Stimulated activated CD8-positive, alpha-beta memory T cell treated with anti-CD3 and anti-CD28 coated beads, Interleukin-4, amount 100 ng/mL, for 48 hours (primary cell): ENCODE results near the gene SERP2.

Experiments used
- DNase-seq: peaks from one replicate; pipeline ENCODE4 v3.0.0-alpha.2; 2020

SERP2 gene

GRCh38 chr13:44359983-44360375 lies 13.6 kb upstream of the SERP2 start:
- DNase-seq, result no peak

- DNase-seq, result no peak
These were observed 11.1 kb upstream of the SERP2 start for GRCh38 chr13:44362394-44363040.

- no peak for DNase-seq
These were observed 9.8 kb upstream of the SERP2 start for GRCh38 chr13:44363631-44364344.

GRCh38 chr13:44364345-44365000 lies 9.2 kb upstream of the SERP2 start:
- no peak for DNase-seq

- DNase-seq, result no peak
These were observed 8.6 kb upstream of the SERP2 start for GRCh38 chr13:44365008-44365407.

- DNase-seq, result no peak
These were observed 7.7 kb upstream of the SERP2 start for GRCh38 chr13:44365899-44366298.

- DNase-seq, result no peak
These were observed 5.5 kb upstream of the SERP2 start for GRCh38 chr13:44368062-44368591.

- DNase-seq, result no peak
These were observed 4.8 kb upstream of the SERP2 start for GRCh38 chr13:44368599-44369368.

GRCh38 chr13:44371421-44371820 lies 2.2 kb upstream of the SERP2 start:
- no peak for DNase-seq

- DNase-seq, result no peak
These were observed 400 bp upstream of the SERP2 start for GRCh38 chr13:44373247-44373600.

GRCh38 chr13:44374348-44374712 lies 706 bp downstream of the SERP2 start:
- DNase-seq, result no peak

- DNase-seq, result no peak
These were observed 4.7 kb downstream of the SERP2 start for GRCh38 chr13:44378277-44378676.

GRCh38 chr13:44379885-44380284 lies 6.3 kb downstream of the SERP2 start:
- no peak for DNase-seq

GRCh38 chr13:44380404-44381165 lies 7.0 kb downstream of the SERP2 start:
- no peak for DNase-seq

GRCh38 chr13:44382635-44383145 lies 9.1 kb downstream of the SERP2 start:
- DNase-seq, result no peak

GRCh38 chr13:44383945-44384344 lies 10.3 kb downstream of the SERP2 start:
- no peak for DNase-seq

GRCh38 chr13:44384778-44385177 lies 11.2 kb downstream of the SERP2 start:
- no peak for DNase-seq

- no peak for DNase-seq
These were observed 11.8 kb downstream of the SERP2 start for GRCh38 chr13:44385401-44385800.

- no peak for DNase-seq
These were observed 12.2 kb downstream of the SERP2 start for GRCh38 chr13:44385847-44386246.

GRCh38 chr13:44386913-44387556 lies 13.4 kb downstream of the SERP2 start:
- DNase-seq, result no peak

GRCh38 chr13:44388427-44389059 lies 14.9 kb downstream of the SERP2 start:
- DNase-seq, result no peak
